Heart left ventricle (tissue), 16 donors: ENCODE data around the gene CMIP. TPM values are rescaled to one million over a fixed set of nuclear protein-coding genes. Genes with fewer than 3 reads are reported as not detected.

Experiments
- ATAC-seq, 4 donors: fragments of 200-7000 bp; cut with Tn5 transposase; one replicate each; pipeline ENCODE4 v1.9.1; 2020 to 2022; ENCODE audit warnings: moderate library complexity in 4 of 4, mild to moderate bottlenecking in 3 of 4, moderate number of reproducible peaks in 1 of 4
- DNase-seq, 5 donors: peaks; one replicate each; pipeline ENCODE4 v3.0.0-alpha.2; 2020
- H3K27ac ChIP-seq, 12 donors: fragments of 200-600 bp; sonication (generic) in 4 of 12; one replicate each; pipeline versions ENCODE4 v1.5.0 to v1.8.0; 2016 to 2022; ENCODE audit warnings: mild to moderate bottlenecking in 2 of 12
- H3K27me3 ChIP-seq, 9 donors: fragments of 200-600 bp; sonication (generic) in 2 of 9; one replicate each; pipeline versions ENCODE4 v1.5.1 to v1.8.0; 2016 to 2022; ENCODE audit warnings: mild to moderate bottlenecking in 3 of 9
- H3K36me3 ChIP-seq, 9 donors: fragments of 200-600 bp; sonication (generic) in 2 of 9; one replicate each; pipeline versions ENCODE4 v1.5.0 to v1.8.0; 2018 to 2022; ENCODE audit warnings: mild to moderate bottlenecking in 2 of 9
- H3K4me1 ChIP-seq, 12 donors: fragments of 200-600 bp; sonication (generic) in 4 of 12; one replicate each; pipeline versions ENCODE4 v1.5.0 to v1.8.0; 2016 to 2022; ENCODE audit warnings: mild to moderate bottlenecking in 3 of 12
- H3K4me3 ChIP-seq, 12 donors: fragments of 200-600 bp; sonication (generic) in 4 of 12; one replicate each; pipeline versions ENCODE4 v1.5.0 to v1.8.0; 2017 to 2022; ENCODE audit warnings: mild to moderate bottlenecking in 9 of 12, moderate library complexity in 4 of 12
- H3K9me3 ChIP-seq, 12 donors: fragments of 200-600 bp; sonication (generic) in 4 of 12; one replicate each; pipeline versions ENCODE4 v1.5.0 to v1.8.0; 2016 to 2022; ENCODE audit warnings: mild to moderate bottlenecking in 1 of 12
- CTCF ChIP-seq, 12 donors: fragments of 200-600 bp; sonication (generic) in 4 of 12; IDR thresholded peaks; one replicate each; pipeline versions ENCODE4 v1.5.0 to v1.8.0; 2018 to 2022; ENCODE audit warnings: antibody characterized with exemption in 12 of 12, mild to moderate bottlenecking in 5 of 12
- POLR2A ChIP-seq, 2 donors: fragments of 450-650 bp; IDR thresholded peaks; one replicate each; pipeline ENCODE4 v1.6.1; 2017; ENCODE audit warnings: antibody characterized with exemption in 2 of 2, mild to moderate bottlenecking in 2 of 2, moderate library complexity in 2 of 2
- WGBS, 4 donors: extraction: QIAGEN DNeasy Blood & Tissue Kit in 2 of 4; methylation state at CpG; one replicate each; pipeline versions ENCODE4 v1.1.5 to v1.1.7; 2013 to 2018; 5-methylcytosine and 5-hydroxymethylcytosine counted together
- intact Hi-C, 10 donors: fragments of 100-400 bp; cut with DNase I; formaldehyde crosslinking; loops; one replicate each; pipeline versions ENCODE4 v1.11.1 to v1.14.2; 2022
- polyA plus RNA-seq, 2 donors: library from polyadenylated mRNA; stranded (reverse); fragments of 200-250 nt; gene quantifications; one replicate each; pipeline ENCODE4 v1.2.3, GENCODE V29; 2013
- total RNA-seq, 9 donors: library from RNA; depleted of rRNA in 2 of 9; stranded (reverse); fragments of >200 nt in 2 of 9; fragmentation: NEBNext Ultra II Directional in 3 of 9; extraction: Animal tissue kit (Norgen Biotek cat#: 25700) in 3 of 9; gene quantifications; one replicate each; pipeline versions ENCODE4 v1.1.0 to v1.2.4, GENCODE V29; 2016 to 2023
- donor health status: ischemic (EF 13 %, LVEDD 7.1; RV severe dilation, severe dysfunction).
- donor health status: healthy with polysubstance abuse.
- donor health status: DM: no; HTN: yes; CAD: no.
- donor health status: DM: no; HTN: no; CAD: no.
- donor health status: ischemic (EF 25% LVEDD 6.9; RV normal size, moderate dysfunction).
- donor health status: ischemic (EF 25% LVEDD 5.7; RV mildly dilated, moderate dysfunction).
- donor health status: healthy.
- donor health status: DM: yes; HTN: yes; CAD: no.
- donor health status: ischemic (EF 35%, LVEDD 5.7; RV mildly dilated, moderate dysfunction).
- donor health status: nonischemic (EF 11% LVEDD 7.7; RV severe dilation, severe dysfunction).
- donor health status: DM: yes; HTN: yes; CAD: no.
- donor health status: PGD.
- donor health status: ischemic (EF 29% LVEDD 5.4; RV normal size, mild dysfunction).
- donor health status: nonischemic (EF 23%, LVEDD 6.1; RV moderate dilation, normal function).

The CMIP gene
- total and polyA plus RNA-seq, 11 donors = 4.1 to 48.8 (median 10.6) TPM

DNA sequence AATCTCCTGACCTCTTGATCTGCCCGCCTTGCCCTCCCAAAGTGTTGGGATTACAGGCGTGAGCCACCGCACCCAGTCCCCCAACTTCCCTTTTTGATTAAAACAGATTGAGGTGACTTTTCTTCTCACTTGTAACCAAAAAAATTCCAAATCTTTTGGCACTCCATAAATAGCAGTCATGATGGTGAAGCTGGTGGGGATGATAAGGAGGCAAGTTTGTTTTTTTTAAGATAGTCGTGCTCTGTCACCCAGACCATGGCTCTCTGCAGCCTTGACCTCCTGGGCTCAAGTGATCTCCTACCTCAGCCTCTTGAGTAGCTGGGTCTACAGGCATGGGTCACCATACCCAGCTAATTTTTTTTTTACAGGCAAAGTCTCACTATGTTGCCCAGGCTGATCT, 299.8 kb downstream of the CMIP start:
- intact Hi-C loops = no loop called here
- Histone ChIP-seq H3K27ac (no peak overlapping the region), H3K36me3 (no peaks in the 10 kb centered on the region), H3K4me1 (peaks cover 0 to 21% (median 3%) of the 10 kb centered on the region in 12 donors), H3K4me3 (no peak overlapping the region), H3K27me3 (peaks cover 0 to 7% (median 0%) of the 10 kb centered on the region in 9 donors), H3K9me3 (no peaks in the 10 kb centered on the region)
- DNase-seq = no peak
- no peak for ATAC-seq
- WGBS, 4 donors = 61 to 89% (median 71%) methylated on average over 4 of the region's 4 CpGs
- no peak for TF ChIP-seq CTCF (IDR thresholded peaks at IDR 0.05)
- TF ChIP-seq POLR2A (IDR thresholded peaks at IDR 0.05) = no peak

DNA sequence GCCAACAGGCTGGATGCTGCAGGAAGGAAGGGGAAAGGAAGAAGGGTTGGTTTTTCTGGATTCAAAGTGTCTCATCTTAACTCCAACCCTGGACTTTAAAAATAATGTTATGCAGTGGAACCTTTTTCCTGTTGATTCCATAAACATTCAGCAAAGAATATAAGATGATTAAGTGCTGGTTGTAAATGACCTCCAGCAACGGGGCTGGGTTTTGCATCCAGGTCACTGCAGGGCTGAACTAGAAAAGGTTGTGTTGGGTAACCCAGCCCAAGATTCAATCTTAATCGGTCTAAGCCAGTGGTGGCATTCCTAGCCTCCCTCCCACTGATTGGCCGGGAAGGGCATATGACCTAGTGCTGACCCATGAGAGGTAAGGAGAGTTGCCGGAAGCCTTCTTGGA, 300.3 kb downstream of the CMIP start:
- WGBS, 4 donors = 82 to 86% (median 83%) methylated on average over 4 of the region's 4 CpGs

GRCh38 chr16:81745704-81746558, 301.3 kb downstream of the CMIP start:
- Histone ChIP-seq H3K36me3 (no peaks in the 10 kb centered on the region), H3K27me3 (peaks cover 0 to 7% (median 0%) of the 10 kb centered on the region in 9 donors), H3K27ac (peak overlapping the region in 4 of 12 donors; percentile 6 to 53 (median 50)), H3K9me3 (no peaks in the 10 kb centered on the region), H3K4me3 (peak overlapping the region in 11 of 12 donors; percentile 7 to 57 (median 44)), H3K4me1 (peaks cover 0 to 21% (median 3%) of the 10 kb centered on the region in 12 donors)
- WGBS, 4 donors = 20 to 25% (median 23%) methylated on average over 31 to 33 of the region's 33 CpGs
- intact Hi-C loops = no loop called here
- TF ChIP-seq POLR2A (IDR thresholded peaks at IDR 0.05) (peak in 1 of 2 donors; percentile 21), CTCF (IDR thresholded peaks at IDR 0.05) (no peak)
- ATAC-seq (peak; percentile 79 to 94 (median 90)), DNase-seq (peak; percentile 75 to 86 (median 76))

More for the DNA sequence above, 300.3 kb downstream of the CMIP start:
- no peak for TF ChIP-seq POLR2A (IDR thresholded peaks at IDR 0.05)
- no peak for TF ChIP-seq CTCF (IDR thresholded peaks at IDR 0.05)
- ATAC-seq = no peak
- Histone ChIP-seq H3K36me3 (no peaks in the 10 kb centered on the region), H3K27ac (no peak overlapping the region), H3K27me3 (peaks cover 0 to 7% (median 0%) of the 10 kb centered on the region in 9 donors), H3K9me3 (no peaks in the 10 kb centered on the region), H3K4me1 (peaks cover 0 to 21% (median 3%) of the 10 kb centered on the region in 12 donors), H3K4me3 (no peak overlapping the region)
- DNase-seq = no peak
- intact Hi-C loops = no loop called here

DNA sequence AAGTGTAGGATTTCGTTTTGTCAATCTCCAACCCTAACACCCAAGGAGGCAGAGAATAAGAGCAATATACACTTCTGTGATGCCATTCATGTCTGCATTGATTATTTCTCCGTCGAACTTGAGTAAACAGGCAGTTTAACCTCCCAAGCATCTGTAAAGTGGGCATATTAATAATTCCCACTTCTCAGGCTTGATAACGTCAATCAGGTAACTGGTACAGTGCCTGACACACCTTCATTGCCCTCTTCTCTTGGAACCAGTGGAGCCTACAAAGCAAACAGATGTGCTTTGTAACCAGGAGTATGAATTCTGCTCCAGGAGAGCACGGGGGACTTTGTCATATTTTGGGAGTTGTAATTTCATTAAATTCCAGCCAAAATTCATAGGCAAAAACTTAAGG, 302.0 kb downstream of the CMIP start:
- H3K27ac ChIP-seq = no peak overlapping the region
- no peaks in the 10 kb centered on the region for H3K9me3 ChIP-seq
- H3K4me1 ChIP-seq = peaks cover 0 to 27% (median 3%) of the 10 kb centered on the region in 12 donors
- no peaks in the 10 kb centered on the region for H3K36me3 ChIP-seq
- no peak for DNase-seq
- WGBS, 4 donors = 39 to 55% (median 46%) methylated on average over 5 of the region's 5 CpGs
- no peak for ATAC-seq
- intact Hi-C loops = no loop called here
- TF ChIP-seq CTCF (IDR thresholded peaks at IDR 0.05) (no peak), POLR2A (IDR thresholded peaks at IDR 0.05) (no peak)
- peak overlapping the region in 9 of 12 donors; percentile 41 to 57 (median 44) for H3K4me3 ChIP-seq
- peaks cover 0 to 7% (median 0%) of the 10 kb centered on the region in 9 donors for H3K27me3 ChIP-seq
